ENCODE data around the gene SPATA7. TPM values are rescaled to one million over a fixed set of nuclear protein-coding genes. Genes with fewer than 3 reads are reported as not detected.

The SPATA7 gene
- total RNA-seq, 1 experiment from 2014 or later = 5.3 TPM

- Histone ChIP-seq H2BK12ac (ENCODE audit: insufficient read length, low read depth, low read length) (no peak overlapping the region), H3K27ac (ENCODE audit: insufficient read length, low read depth, low read length) (no peak overlapping the region), H4K5ac (ENCODE audit: insufficient read length, low read depth, low read length) (no peak overlapping the region), H3K14ac (ENCODE audit: insufficient read depth, low read length) (no peak overlapping the region), H4K91ac (ENCODE audit: insufficient read length, low read depth, low read length) (no peak overlapping the region), H3T11ph (ENCODE audit: low read length) (no peak overlapping the region), H2BK15ac (ENCODE audit: low read depth, low read length) (no peak overlapping the region), H3K4ac (ENCODE audit: low read depth, low read length) (no peak overlapping the region), H3K56ac (ENCODE audit: insufficient read length, low read depth, low read length) (no peak overlapping the region), H3K79me2 (ENCODE audit: insufficient read depth, low read length) (no peaks in the 10 kb centered on the region), H3K79me1 (ENCODE audit: insufficient read depth, low read depth, low read length, poor library complexity, severe bottlenecking) (no peaks in the 10 kb centered on the region), H2BK20ac (ENCODE audit: low read depth, low read length, poor library complexity, severe bottlenecking) (no peak overlapping the region), H2BK120ac (ENCODE audit: low read depth, low read length, poor library complexity, severe bottlenecking) (no peak overlapping the region), H3K27me3 (ENCODE audit: insufficient read depth, low read length) (no peaks in the 10 kb centered on the region), H2AFZ (ENCODE audit: low read length) (no peak overlapping the region), H3K23ac (ENCODE audit: insufficient read length, low read depth, low read length) (no peak overlapping the region), H3K4me2 (ENCODE audit: insufficient read depth, insufficient read length, low read length) (no peak overlapping the region), H2BK5ac (ENCODE audit: insufficient read length, low read length) (no peak overlapping the region), H3K18ac (ENCODE audit: insufficient read length, low read depth, low read length) (no peak overlapping the region), H2AK5ac (ENCODE audit: insufficient read length, low read length) (no peak overlapping the region), H3K4me1 (ENCODE audit: insufficient read depth, low read length) (no peaks in the 10 kb centered on the region), H3K9ac (ENCODE audit: extremely low read depth, insufficient read length, low read length) (no peak overlapping the region), H3K9me3 (ENCODE audit: control insufficient read depth, low read depth, low read length) (no peaks in the 10 kb centered on the region), H4K8ac (replicated peaks; ENCODE audit: insufficient read length, low read depth, low read length) (no peak overlapping the region), H3K23me2 (ENCODE audit: insufficient read length, low read depth, low read length, poor library complexity, severe bottlenecking) (no peaks in the 10 kb centered on the region), H4K20me1 (ENCODE audit: control insufficient read depth, insufficient read depth, insufficient read length) (no peaks in the 10 kb centered on the region)
- H3K27ac Mint-ChIP-seq = no peak overlapping the region
- no peak overlapping the region for H3K4me3 Mint-ChIP-seq
- H3K36me3 Mint-ChIP-seq (ENCODE audit: insufficient read depth in 1 of 3, low read depth in 3 of 3) = peaks cover 11 to 17% (median 12%) of the 10 kb centered on the region in 3 experiments
- peaks cover 6 to 10% of the 10 kb centered on the region in 2 experiments; a peak in 3 of 5 replicates for H3K9me3 Mint-ChIP-seq
- H3K4me1 Mint-ChIP-seq = peaks cover 3 to 4% of the 10 kb centered on the region in 2 experiments; a peak in 2 of 4 replicates
- no peak for DNase-seq
- no peak for TF ChIP-seq CTCF (conservative IDR thresholded peaks at IDR 0.05)
- no peaks in the 10 kb centered on the region for H3K27me3 Mint-ChIP-seq (ENCODE audit: low read depth)
Measured at GRCh38 chr14:88422047-88422446, 36.6 kb downstream of the SPATA7 start.

Measured in H9 (cell line).